SU-DHL-6 (cell line): ENCODE measurements around the gene SLC48A1.
A peak's percentile ranks its signal among the peaks of the same experiment; 100 is the strongest.

ENCODE experiments used
- H2AFZ ChIP-seq: fragments of 200-600 bp; sonication (generic); 2 replicates; pipeline ENCODE4 v1.6.1; 2014; ENCODE audit warnings: low read depth, mild to moderate bottlenecking, moderate library complexity, mixed read lengths, antibody characterized with exemption, low read length; ENCODE audit not compliant: severe bottlenecking
- H3F3A ChIP-seq: fragments of 200-600 bp; shearing (Covaris generic); 2 replicates; pipeline ENCODE4 v1.6.0; 2016; ENCODE audit warnings: antibody characterized with exemption, mild to moderate bottlenecking; ENCODE audit not compliant: insufficient read depth
- H3K27ac ChIP-seq: fragments of 200-600 bp; sonication (generic); 2 replicates; pipeline ENCODE4 v1.5.1; 2016; ENCODE audit warnings: low read depth, mild to moderate bottlenecking, low read length, moderate library complexity, mixed read lengths
- H3K27me3 ChIP-seq: fragments of 200-600 bp; sonication (generic), shearing (Covaris generic); 2 replicates; pipeline ENCODE4 v1.6.0; 2014; ENCODE audit warnings: mild to moderate bottlenecking, low read length
- H3K36me3 ChIP-seq: fragments of 200-600 bp; sonication (generic); 2 replicates; pipeline ENCODE4 v1.6.1; 2014; ENCODE audit warnings: mild to moderate bottlenecking, low read length, mixed read lengths
- H3K4me2 ChIP-seq: fragments of 300-600, 200-600 bp; shearing (Covaris generic), sonication (generic); 2 replicates; pipeline ENCODE4 v1.6.0; 2014; ENCODE audit warnings: low read length, low read depth, mild to moderate bottlenecking; ENCODE audit not compliant: poor library complexity, severe bottlenecking
- H3K4me3 ChIP-seq: fragments of 200-600 bp; sonication (generic); 2 replicates; pipeline ENCODE4 v1.5.1; 2014; ENCODE audit warnings: antibody characterized with exemption, low read length, mild to moderate bottlenecking, mixed read lengths; ENCODE audit not compliant: insufficient read depth, poor library complexity, severe bottlenecking
- H3K79me2 ChIP-seq: fragments of 200-600 bp; sonication (generic); 2 replicates; pipeline ENCODE4 v1.6.1; 2014; ENCODE audit warnings: mild to moderate bottlenecking, low read length, moderate library complexity; ENCODE audit not compliant: insufficient read depth
- H3K9ac ChIP-seq: fragments of 200-600 bp; sonication (generic); 2 replicates; pipeline ENCODE4 v1.7.0; 2014; ENCODE audit warnings: mild to moderate bottlenecking, low read length
- H3K9me2 ChIP-seq: fragments of 200-600 bp; sonication (generic); replicated peaks from 2 replicates; pipeline ENCODE4 v1.6.1; 2014; ENCODE audit warnings: low read length; ENCODE audit not compliant: insufficient read depth
- H3K9me3 ChIP-seq: fragments of 200-600 bp; sonication (generic); 2 replicates; pipeline ENCODE4 v1.6.1; 2014; ENCODE audit warnings: low read length, mixed read lengths; ENCODE audit not compliant: insufficient read depth
- H4K20me1 ChIP-seq: fragments of 200-600 bp; sonication (generic); 2 replicates; pipeline ENCODE4 v1.6.1; 2014; ENCODE audit warnings: low read depth, mild to moderate bottlenecking, antibody characterized with exemption, low read length, moderate library complexity, mixed read lengths
- CTCF ChIP-seq: fragments of 200-600 bp; sonication (generic); IDR thresholded peaks from one replicate; pipeline ENCODE4 v1.5.1; 2017; ENCODE audit warnings: antibody characterized with exemption, mild to moderate bottlenecking, low read length, moderate library complexity; ENCODE audit not compliant: insufficient read depth, poor library complexity, severe bottlenecking
- EZH2phosphoT487 ChIP-seq: fragments of 200-600 bp; sonication (generic), shearing (Covaris generic); conservative IDR thresholded peaks from 2 replicates; pipeline ENCODE4 v1.6.1; 2018; ENCODE audit warnings: mild to moderate bottlenecking, antibody characterized with exemption, low read length, moderate library complexity, mixed read lengths

SLC48A1 gene

GRCh38 chr12:47816403-47817271 lies 43.6 kb downstream of the SLC48A1 start:
- Histone ChIP-seq H3K4me2 (peak overlapping the region; percentile 71), H3K27ac (peak overlapping the region; percentile 68), H3K4me3 (peak overlapping the region; percentile 69), H3K9me2 (no peaks in the 10 kb centered on the region), H3K9me3 (no peaks in the 10 kb centered on the region), H3K79me2 (peaks cover 69% of the 10 kb centered on the region), H3K27me3 (no peaks in the 10 kb centered on the region), H2AFZ (no peak overlapping the region), H3F3A (peaks cover 22% of the 10 kb centered on the region), H3K36me3 (0 out of 2 replicates have a peak, but pooled peaks cover 4% of the 10 kb centered on the region), H3K9ac (peak overlapping the region; percentile 74), H4K20me1 (no peaks in the 10 kb centered on the region)
- TF ChIP-seq CTCF = no peak
- no peak for TF ChIP-seq EZH2phosphoT487

DNA sequence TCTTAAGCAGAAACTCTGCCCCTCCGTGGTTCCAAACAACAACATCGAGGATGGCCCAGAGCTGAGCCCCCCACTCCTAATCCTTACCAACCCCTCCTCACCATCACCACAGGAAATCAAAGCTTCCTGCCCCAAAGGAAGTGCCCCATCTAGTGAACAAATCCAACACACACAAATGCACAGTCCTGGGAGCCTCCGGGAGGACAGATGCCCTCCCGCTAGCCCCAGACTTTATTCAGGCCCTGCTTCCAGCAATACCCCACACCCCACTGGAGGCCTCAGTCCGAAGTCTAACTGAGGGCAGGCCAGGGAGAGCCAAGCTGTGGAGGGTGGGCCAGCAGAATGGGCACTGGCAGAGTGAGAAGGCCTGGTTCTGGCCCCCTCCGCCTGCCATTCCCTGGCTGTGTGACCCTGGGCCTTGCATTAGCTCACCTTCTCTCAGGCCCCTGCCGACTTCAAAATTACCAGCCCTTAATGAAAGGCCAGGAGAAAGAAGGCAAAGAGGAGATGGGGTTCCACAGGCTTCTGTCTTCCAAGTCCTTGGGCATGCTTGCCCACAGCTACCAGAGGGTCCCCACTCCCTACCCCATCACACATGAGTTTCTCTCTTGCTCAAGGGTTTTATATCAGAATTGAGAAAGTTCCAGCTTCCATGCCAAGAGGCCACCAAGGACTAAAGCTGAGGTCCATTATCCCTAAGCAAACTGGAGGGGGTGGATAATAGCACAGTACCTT lies 44.4 kb downstream of the SLC48A1 start:
- Histone ChIP-seq H3K4me3 (peak overlapping the region; percentile 69), H3K27ac (peak overlapping the region; percentile 68), H3K9me2 (no peaks in the 10 kb centered on the region), H3F3A (peaks cover 16% of the 10 kb centered on the region), H3K9ac (peak overlapping the region; percentile 74), H3K79me2 (peaks cover 61% of the 10 kb centered on the region), H4K20me1 (no peaks in the 10 kb centered on the region), H3K36me3 (0 out of 2 replicates have a peak, but pooled peaks cover 4% of the 10 kb centered on the region), H2AFZ (no peak overlapping the region), H3K4me2 (peak overlapping the region; percentile 71), H3K27me3 (no peaks in the 10 kb centered on the region), H3K9me3 (no peaks in the 10 kb centered on the region)
- TF ChIP-seq CTCF (peak; percentile 13), EZH2phosphoT487 (no peak)

DNA sequence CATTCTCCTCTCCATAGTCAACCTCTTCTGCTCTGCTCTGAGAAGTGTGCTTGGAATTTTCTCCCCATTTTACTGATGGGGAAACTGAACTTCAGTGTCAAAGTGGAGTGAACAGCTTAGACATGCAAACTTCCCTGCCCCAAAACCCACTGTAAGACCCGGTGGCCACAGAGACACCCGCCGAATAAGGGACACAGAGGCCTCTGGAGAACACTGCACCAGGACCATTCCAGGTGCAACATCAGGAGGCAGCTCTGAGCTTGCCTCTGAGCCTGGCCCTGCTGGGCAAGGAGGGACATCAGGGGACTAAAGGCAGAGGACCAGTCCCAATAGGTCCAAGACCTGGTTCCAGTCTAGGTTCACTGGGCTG lies 45.0 kb downstream of the SLC48A1 start:
- H3K4me3 ChIP-seq = peak overlapping the region; percentile 69
- peak overlapping the region; percentile 68 for H3K27ac ChIP-seq
- peaks cover 57% of the 10 kb centered on the region for H3K79me2 ChIP-seq

More for the DNA sequence above, 45.0 kb downstream of the SLC48A1 start:
- TF ChIP-seq CTCF (no peak), EZH2phosphoT487 (no peak)
- Histone ChIP-seq H3K9ac (peak overlapping the region; percentile 74), H3F3A (peaks cover 13% of the 10 kb centered on the region; the same call in 1 of the 2 replicates), H3K4me2 (peak overlapping the region; percentile 71), H2AFZ (no peak overlapping the region), H3K9me3 (no peaks in the 10 kb centered on the region), H3K9me2 (no peaks in the 10 kb centered on the region), H3K27me3 (no peaks in the 10 kb centered on the region), H3K36me3 (0 out of 2 replicates have a peak, but pooled peaks cover 4% of the 10 kb centered on the region), H4K20me1 (no peaks in the 10 kb centered on the region)
